OCI-LY3 (cell line): ENCODE results near the gene SH3GL2.

Experiments
- CTCF ChIP-seq: fragments of 200-600, 300-600 bp; sonication (generic); IDR thresholded peaks from 2 replicates; pipeline ENCODE4 v1.5.1; 2014; ENCODE audit warnings: antibody characterized with exemption, low read length, low read depth
- EZH2phosphoT487 ChIP-seq: fragments of 200-600 bp; shearing (Covaris generic); IDR thresholded peaks from 2 replicates; pipeline ENCODE4 v1.6.1; 2018; ENCODE audit warnings: antibody characterized with exemption, mixed run types, low read depth

GRCh38 chr9:17622749-17623148, 43.9 kb downstream of the SH3GL2 start:
- TF ChIP-seq CTCF = no peak
- TF ChIP-seq EZH2phosphoT487 = no peak
